Activated CD8-positive, alpha-beta memory T cell treated with anti-CD3 and anti-CD28 coated beads, Interleukin-2, amount 50 U/mL, for 4 hours (primary cell): ENCODE results near the gene TMX4.
"Not testable (repeated sequence)": the region's sequence is repeated elsewhere in the genome, so short reads cannot be mapped to it uniquely, and the experiment has no call there.

Experiments used
- DNase-seq: peaks from one replicate; pipeline ENCODE4 v3.0.0-alpha.2; 2020

The TMX4 gene

GRCh38 chr20:7959484-7959883 lies 60.1 kb downstream of the TMX4 start:
- no peak for DNase-seq

- DNase-seq, result not testable (repeated sequence)
These were observed 63.0 kb downstream of the TMX4 start for GRCh38 chr20:7956561-7956960.

- no peak for DNase-seq
These were observed 69.2 kb downstream of the TMX4 start for GRCh38 chr20:7950387-7950786.

GRCh38 chr20:7943891-7944290 lies 75.7 kb downstream of the TMX4 start:
- DNase-seq, result no peak

- no peak for DNase-seq
These were observed 79.2 kb downstream of the TMX4 start, which contains the start of gene HAO1 for GRCh38 chr20:7940341-7940740. Gene HAO1, minus strand, starts transcription at chr20:7940458. Its CDS starts 36 bp downstream, at chr20:7940422.

- DNase-seq, result no peak
These were observed 79.9 kb downstream of the TMX4 start for GRCh38 chr20:7939663-7940062.

- DNase-seq, result no peak
These were observed 81.5 kb downstream of the TMX4 start for GRCh38 chr20:7938058-7938457.

GRCh38 chr20:7937328-7937727 lies 82.2 kb downstream of the TMX4 start:
- DNase-seq, result no peak

- DNase-seq, result no peak
These were observed 84.5 kb downstream of the TMX4 start for GRCh38 chr20:7935027-7935551.

- no peak for DNase-seq
These were observed 86.2 kb downstream of the TMX4 start for GRCh38 chr20:7933346-7933745.

GRCh38 chr20:7930343-7930742 lies 89.2 kb downstream of the TMX4 start:
- DNase-seq, result no peak
